ENCODE measurements around the gene EXT2.

- TF ChIP-seq BHLHE40 (IDR thresholded peaks at IDR 0.05; ENCODE audit: borderline replicate concordance) (no peak), HDGF (IDR thresholded peaks at IDR 0.05; ENCODE audit: borderline replicate concordance) (no peak), L3MBTL2 (conservative IDR thresholded peaks at IDR 0.05) (no peak), FOXM1 (IDR thresholded peaks at IDR 0.05; ENCODE audit: borderline replicate concordance) (no peak), LEF1 (IDR thresholded peaks at IDR 0.05; ENCODE audit: borderline replicate concordance) (no peak), NFRKB (IDR thresholded peaks at IDR 0.05) (no peak), CTBP1 (IDR thresholded peaks at IDR 0.05; ENCODE audit: borderline replicate concordance) (no peak), FOXK2 (IDR thresholded peaks at IDR 0.05) (no peak)
Observed at GRCh38 chr11:44072757-44073658, 22.5 kb upstream of the EXT2 start.

Measured in HEK293T (cell line).